ENCODE data around the gene PRAC1. TPM values are rescaled to one million over a fixed set of nuclear protein-coding genes. Genes with fewer than 3 reads are reported as not detected.

Gene PRAC1
- total RNA-seq, 2 experiments from 2014 or later = not detected

DNA sequence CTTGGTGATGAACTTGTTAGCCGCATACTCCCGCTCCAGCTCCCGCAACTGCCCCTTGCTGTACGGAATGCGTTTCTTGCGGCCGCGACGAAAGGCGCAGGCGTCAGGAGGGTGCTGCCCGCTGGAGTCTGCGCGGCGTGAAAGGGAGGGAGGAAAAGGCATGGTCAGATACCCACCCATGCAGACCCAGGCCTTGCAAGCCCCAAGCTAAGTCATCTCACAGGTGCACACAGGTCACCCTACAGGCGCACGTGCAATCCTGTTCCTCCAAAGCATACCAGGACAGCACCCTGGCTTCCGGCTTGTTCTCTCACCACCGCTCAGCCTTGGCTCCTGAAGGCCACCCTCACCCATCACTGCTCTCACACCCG lies 4.6 kb upstream of the PRAC1 start:
- H3K27me3 Mint-ChIP-seq = peaks cover 99% of the 10 kb centered on the region
- peaks cover 21% of the 10 kb centered on the region for H3K4me1 Mint-ChIP-seq
- H3K4me3 Mint-ChIP-seq = no peak overlapping the region
- DNase-seq (no peak), ATAC-seq (ENCODE audit: low read depth) (no peak)
- H3K27ac Mint-ChIP-seq = no peak overlapping the region
- no peaks in the 10 kb centered on the region for H3K36me3 Mint-ChIP-seq
- no peaks in the 10 kb centered on the region for H3K9me3 Mint-ChIP-seq
- POLR2A ChIA-PET = no interaction called here

DNA sequence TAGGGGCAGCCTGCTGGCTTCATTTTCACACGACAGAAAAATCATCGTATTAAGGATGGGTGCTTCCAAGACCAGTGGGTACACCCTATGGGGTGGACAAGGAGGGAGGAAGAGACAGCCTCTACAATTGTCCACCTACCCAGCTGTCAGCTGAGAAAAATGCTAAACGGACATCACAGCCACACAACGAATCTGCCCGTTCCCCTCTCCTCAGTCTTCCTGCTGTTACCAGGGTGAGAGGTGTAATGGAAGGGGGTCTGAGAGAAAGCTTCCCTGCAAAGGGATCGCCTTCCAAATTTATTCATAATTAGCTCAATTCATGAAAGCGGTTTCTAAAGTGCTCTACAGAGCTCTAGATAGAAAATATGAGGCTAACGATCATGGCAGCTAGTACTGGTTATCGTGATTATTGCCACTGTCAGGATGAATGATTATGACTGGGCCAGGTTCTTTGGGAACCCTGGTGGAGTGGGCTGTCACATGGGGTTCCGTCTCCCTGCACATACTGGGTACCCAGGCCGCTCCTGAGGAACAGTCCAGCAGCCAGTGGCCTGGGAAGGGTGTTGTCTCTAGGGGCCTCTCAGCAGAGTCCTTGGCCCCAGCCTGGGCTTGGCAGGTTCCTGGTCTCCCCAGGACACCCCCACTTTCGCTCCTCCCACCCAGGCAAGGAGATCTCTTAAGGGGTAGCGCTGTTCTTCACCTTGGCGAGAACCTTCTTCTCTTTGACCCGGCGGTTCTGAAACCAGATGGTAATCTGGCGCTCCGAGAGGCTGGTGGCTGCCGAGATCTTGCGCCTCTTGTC lies 4.0 kb upstream of the PRAC1 start:
- H3K27me3 Mint-ChIP-seq = peaks cover 98% of the 10 kb centered on the region
- H3K27ac Mint-ChIP-seq = no peak overlapping the region
- H3K4me1 Mint-ChIP-seq = peaks cover 21% of the 10 kb centered on the region
- H3K4me3 Mint-ChIP-seq = no peak overlapping the region
- no peaks in the 10 kb centered on the region for H3K36me3 Mint-ChIP-seq
- DNase-seq (no peak), ATAC-seq (ENCODE audit: low read depth) (no peak)
- POLR2A ChIA-PET = interaction anchor here (0.6 to 1.0 kb wide), 2 partner anchors 18 to 56 kb away, joined by 3 to 4 read pairs; no protein-coding TSS in a partner anchor
- no peaks in the 10 kb centered on the region for H3K9me3 Mint-ChIP-seq

DNA sequence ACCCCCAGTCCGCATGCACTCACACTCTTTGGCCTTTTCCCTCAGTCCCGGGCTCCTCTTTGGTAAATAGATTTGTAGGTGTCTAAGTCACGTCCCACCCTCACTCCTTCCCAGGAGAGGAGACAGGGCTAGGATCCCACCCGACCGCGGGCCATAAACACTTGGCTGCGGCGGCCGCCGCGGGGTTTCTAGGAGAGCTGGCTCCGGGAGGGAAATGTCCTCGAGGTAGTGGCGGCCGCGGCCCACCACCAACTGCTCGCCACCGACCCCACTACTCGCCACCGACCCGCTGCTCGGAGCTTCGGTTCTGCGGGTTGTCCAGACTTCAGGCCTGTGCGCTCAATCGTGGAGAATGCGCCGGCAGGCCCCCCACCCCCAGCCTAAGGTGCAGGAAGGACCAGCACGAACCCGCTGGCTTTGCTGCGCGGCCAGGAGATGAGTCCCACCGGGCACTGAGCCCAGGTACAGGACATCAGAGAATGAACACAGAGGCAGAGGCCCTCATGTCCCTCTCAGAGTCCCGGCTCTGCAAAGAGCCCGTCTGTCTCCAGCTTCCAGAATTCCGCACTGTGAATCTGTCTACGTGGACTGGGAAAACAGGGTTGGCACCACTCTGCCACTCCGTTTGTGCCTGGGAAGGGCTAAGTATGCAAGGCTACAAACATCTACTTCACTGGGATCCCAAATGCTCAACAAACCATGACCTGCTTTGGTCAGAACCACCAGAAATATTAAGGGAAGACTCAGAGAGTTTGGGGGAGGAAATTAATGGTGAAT lies 3.2 kb upstream of the PRAC1 start:
- peaks cover 98% of the 10 kb centered on the region for H3K27me3 Mint-ChIP-seq
- no peak overlapping the region for H3K27ac Mint-ChIP-seq
- H3K4me1 Mint-ChIP-seq = peaks cover 25% of the 10 kb centered on the region
- H3K9me3 Mint-ChIP-seq = no peaks in the 10 kb centered on the region
- no peaks in the 10 kb centered on the region for H3K36me3 Mint-ChIP-seq
- ATAC-seq (ENCODE audit: low read depth) (no peak), DNase-seq (no peak)
- H3K4me3 Mint-ChIP-seq = peak overlapping the region; percentile 21
- POLR2A ChIA-PET = interaction anchor here (0.6 to 1.0 kb wide), 3 partner anchors 18 to 501 kb away, joined by 3 to 6 read pairs (median 4); no protein-coding TSS in a partner anchor

DNA sequence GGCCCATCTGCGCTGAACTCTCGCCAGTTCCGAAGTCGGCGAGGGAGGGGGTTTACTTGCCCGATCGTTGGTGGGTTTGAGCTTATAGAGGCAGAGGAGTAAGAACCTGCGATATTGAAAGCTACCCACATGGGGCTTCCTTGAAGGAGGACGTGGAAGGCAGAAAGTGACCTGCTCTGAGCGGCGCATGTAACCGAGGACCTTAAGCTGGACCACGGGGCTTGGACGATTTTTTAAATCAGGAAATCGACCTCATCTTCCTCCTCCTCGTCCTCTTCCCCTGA lies 2.6 kb upstream of the PRAC1 start:
- no peak overlapping the region for H3K27ac Mint-ChIP-seq
- no peaks in the 10 kb centered on the region for H3K9me3 Mint-ChIP-seq
- POLR2A ChIA-PET = interaction anchor here (0.6 kb wide), 1 partner anchor 501 kb away, joined by 6 read pairs; no protein-coding TSS in a partner anchor
- no peak for ATAC-seq (ENCODE audit: low read depth)
- peak overlapping the region; percentile 21 for H3K4me3 Mint-ChIP-seq
- H3K36me3 Mint-ChIP-seq = no peaks in the 10 kb centered on the region
- peaks cover 98% of the 10 kb centered on the region for H3K27me3 Mint-ChIP-seq
- H3K4me1 Mint-ChIP-seq = peaks cover 27% of the 10 kb centered on the region
- peak; percentile 44 for DNase-seq

DNA sequence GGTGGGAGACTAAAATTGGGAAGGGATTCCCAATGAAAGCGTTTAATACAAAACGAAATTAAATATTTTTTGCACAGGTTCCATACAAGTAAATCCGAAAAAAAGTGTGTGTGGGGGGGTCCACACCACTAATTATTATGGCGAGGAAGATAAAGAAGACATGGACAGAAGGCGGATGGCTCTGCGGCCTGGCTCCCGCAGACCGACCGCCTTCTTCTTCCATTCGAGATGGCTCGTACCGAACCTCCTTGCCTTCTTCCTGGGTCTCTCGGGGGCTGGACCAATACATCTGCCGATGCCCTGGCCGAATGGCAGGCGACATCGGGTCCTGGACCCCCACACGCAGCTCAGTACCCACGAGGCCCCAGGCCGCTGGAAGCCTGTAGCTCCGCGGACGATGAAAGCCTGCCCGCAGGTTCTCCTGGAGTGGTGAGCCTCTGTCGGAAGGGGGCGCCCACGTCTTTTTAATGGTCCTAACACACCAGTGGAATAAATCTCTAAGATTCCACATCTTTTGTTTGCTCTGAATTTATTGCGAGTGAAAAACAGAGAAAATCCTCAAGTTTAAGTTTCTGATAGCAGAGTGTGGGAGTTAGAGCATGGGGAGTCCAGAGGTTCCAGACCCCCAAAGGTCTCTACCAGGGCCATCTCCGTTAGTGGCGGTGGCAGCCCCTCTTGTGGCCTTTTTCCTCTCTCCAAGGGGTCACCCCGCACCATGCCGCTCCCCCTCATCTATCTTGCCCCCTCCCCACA lies 2.1 kb upstream of the PRAC1 start:
- POLR2A ChIA-PET = interaction anchor here (1.0 to 1.2 kb wide), 2 partner anchors 88 to 154 kb away, joined by 4 read pairs; no protein-coding TSS in a partner anchor
- Mint-ChIP-seq H3K4me3 (peak overlapping the region; percentile 60), H3K4me1 (peaks cover 27% of the 10 kb centered on the region), H3K9me3 (no peaks in the 10 kb centered on the region), H3K27me3 (peaks cover 97% of the 10 kb centered on the region), H3K27ac (no peak overlapping the region), H3K36me3 (no peaks in the 10 kb centered on the region)
- DNase-seq (peak; percentile 84), ATAC-seq (ENCODE audit: low read depth) (peak; percentile 65)

DNA sequence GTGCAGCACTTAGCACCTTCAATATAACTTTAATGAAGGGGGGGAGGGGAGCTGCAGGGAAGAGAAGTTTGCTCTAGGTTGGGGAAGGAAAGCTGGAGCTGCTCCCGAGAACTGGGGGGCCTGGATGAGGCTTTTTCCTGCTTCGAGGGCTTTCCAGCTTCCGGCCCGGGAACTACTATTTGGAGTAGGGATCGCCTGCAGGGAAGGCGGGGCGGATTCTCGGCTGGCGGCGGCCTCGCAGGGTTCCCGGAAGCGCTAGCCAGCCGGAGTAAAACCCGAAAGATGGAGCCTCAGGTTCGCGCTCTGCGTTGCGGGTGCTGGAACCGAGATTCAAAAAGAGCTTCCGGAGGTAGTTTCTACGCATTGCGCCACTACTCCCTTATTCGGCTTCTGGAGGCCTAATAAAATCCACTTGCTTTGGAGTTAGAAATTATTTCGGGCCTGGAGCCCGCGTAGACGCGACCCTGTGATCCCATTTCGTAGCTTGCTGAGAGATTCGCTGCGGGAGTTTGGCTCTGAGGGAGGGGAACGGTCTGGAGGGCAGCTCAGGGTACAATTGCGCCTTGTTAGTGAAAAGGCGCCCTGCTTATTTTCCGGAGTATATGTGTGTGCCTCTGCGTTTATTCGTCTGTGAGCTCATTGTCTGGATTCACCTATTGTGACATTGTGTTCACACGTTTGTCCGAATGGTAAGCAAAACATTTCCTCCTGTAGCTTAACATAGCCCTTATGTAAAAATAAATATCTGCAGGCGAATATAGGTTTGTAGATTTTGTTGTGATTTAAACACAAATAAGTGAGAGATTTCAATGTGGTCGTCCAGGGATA lies 1.3 kb upstream of the PRAC1 start:
- peaks cover 29% of the 10 kb centered on the region for H3K4me1 Mint-ChIP-seq
- H3K27me3 Mint-ChIP-seq = peaks cover 98% of the 10 kb centered on the region
- DNase-seq (peak; percentile 48), ATAC-seq (ENCODE audit: low read depth) (no peak)
- POLR2A ChIA-PET = interaction anchor here (0.6 to 1.2 kb wide), 3 partner anchors 87 to 155 kb away, joined by 4 read pairs; no protein-coding TSS in a partner anchor
- H3K36me3 Mint-ChIP-seq = peaks cover 2% of the 10 kb centered on the region
- H3K9me3 Mint-ChIP-seq = no peaks in the 10 kb centered on the region
- peak overlapping the region; percentile 56 for H3K27ac Mint-ChIP-seq
- H3K4me3 Mint-ChIP-seq = peak overlapping the region; percentile 61

DNA sequence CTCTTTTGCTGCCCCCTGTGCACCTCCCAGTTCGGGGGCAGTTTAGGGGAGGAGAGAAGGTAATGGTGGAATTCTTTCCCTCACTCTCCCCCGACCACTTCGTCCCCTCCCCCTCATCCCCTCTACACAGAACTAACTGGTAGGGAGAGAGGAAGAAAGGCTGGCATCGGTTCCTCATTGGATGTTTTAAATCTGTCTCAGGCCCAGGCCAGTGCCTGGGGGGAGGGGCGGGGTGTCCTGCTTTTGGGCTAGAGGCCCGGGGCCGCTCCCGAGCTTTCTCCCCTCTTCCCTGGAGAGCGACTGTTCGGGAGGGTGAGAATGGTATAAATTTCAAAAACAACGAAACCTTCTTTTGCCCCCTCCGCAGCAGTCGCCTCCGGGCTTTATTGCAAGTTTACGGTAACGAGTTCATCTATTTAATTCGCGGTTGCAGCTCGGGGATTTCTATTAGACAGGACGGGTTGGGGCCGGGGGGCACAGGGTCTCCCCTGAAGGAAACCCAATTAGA lies 651 bp upstream of the PRAC1 start, which contains the start of gene PRAC2:
Gene PRAC2, plus strand, starts transcription at position 271 of the 508 bp plus-strand sequence. CDS start 1,226 bp downstream, outside the sequence.
- no peak for DNase-seq
- peaks cover 34% of the 10 kb centered on the region for H3K4me1 Mint-ChIP-seq
- H3K27me3 Mint-ChIP-seq = peaks cover 98% of the 10 kb centered on the region
- H3K9me3 Mint-ChIP-seq = no peaks in the 10 kb centered on the region
- H3K4me3 Mint-ChIP-seq = peak within 1 kb of the TSS; percentile 61
- peak within 1 kb of the TSS; percentile 56 for H3K27ac Mint-ChIP-seq
- peaks cover 2% of the 10 kb centered on the region for H3K36me3 Mint-ChIP-seq
- ATAC-seq (ENCODE audit: low read depth) = no peak
- POLR2A ChIA-PET = interaction anchor here (0.6 to 1.2 kb wide), 3 partner anchors 87 to 156 kb away, joined by 4 read pairs; no protein-coding TSS in a partner anchor

DNA sequence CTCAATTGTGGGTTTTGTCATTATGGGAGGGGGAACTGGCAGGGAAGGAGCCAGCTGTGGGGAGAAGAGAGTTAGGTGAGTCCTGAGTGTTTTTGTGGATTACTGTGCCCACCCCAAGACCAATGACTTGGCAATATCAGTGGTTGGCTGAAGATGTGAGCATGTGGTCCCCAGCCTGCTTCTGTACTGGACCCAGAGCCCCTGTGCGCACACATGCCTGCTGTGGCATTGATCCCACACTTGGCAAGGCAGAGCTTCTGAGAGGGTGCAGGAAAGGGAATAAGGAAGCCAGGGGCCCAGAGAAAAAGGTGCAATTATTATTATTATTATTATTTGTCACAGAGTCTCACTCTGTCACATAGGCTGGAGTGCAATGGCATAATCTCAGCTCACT lies 1.3 kb downstream of the PRAC1 start:
- ATAC-seq (ENCODE audit: low read depth) (no peak), DNase-seq (no peak)
- Mint-ChIP-seq H3K27ac (no peak overlapping the region), H3K4me3 (no peak overlapping the region), H3K4me1 (peaks cover 33% of the 10 kb centered on the region), H3K9me3 (no peaks in the 10 kb centered on the region), H3K36me3 (peaks cover 2% of the 10 kb centered on the region), H3K27me3 (peaks cover 96% of the 10 kb centered on the region)
- POLR2A ChIA-PET = no interaction called here

DNA sequence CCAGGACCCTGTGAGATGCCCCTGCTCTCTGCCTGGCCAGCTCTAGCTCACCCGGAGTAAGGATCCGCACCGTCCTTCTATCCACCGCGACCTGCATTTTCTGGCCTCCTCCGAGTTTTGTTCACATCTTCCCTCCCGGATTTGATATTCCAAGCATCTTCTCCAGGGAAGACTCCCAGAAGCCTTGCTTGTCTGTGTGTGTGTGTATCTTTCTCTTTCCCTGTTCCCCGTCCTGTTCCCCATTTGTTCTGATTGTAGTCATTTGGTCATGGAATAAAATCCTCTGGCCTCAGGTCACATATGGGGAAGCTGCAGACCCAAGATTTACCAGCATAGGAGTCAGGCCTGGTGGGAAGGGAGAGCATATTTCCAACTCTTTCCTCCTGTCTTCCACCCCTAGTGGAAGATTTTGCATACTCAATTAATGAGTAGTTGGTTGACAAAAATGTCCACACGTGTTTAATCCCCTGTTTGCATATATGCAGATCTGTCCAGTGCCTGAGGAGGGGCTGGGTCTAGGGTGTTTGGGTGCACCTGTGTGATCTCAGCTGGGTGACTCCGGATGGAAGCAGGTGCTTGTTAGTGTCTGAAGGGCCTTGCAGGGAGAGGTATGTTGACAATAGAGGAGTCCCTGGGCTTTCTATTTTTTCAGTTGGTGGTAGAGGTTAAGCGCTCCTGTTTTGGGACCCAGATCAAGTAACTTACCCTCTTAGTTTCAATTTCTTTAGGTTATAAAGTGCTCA lies 1.9 kb downstream of the PRAC1 start:
- H3K27me3 Mint-ChIP-seq = peaks cover 94% of the 10 kb centered on the region
- peaks cover 2% of the 10 kb centered on the region for H3K36me3 Mint-ChIP-seq
- H3K4me3 Mint-ChIP-seq = peak overlapping the region; percentile 9
- ATAC-seq (ENCODE audit: low read depth) (no peak), DNase-seq (no peak)
- peak overlapping the region; percentile 47 for H3K27ac Mint-ChIP-seq
- H3K9me3 Mint-ChIP-seq = no peaks in the 10 kb centered on the region
- H3K4me1 Mint-ChIP-seq = peaks cover 33% of the 10 kb centered on the region
- POLR2A ChIA-PET = no interaction called here

DNA sequence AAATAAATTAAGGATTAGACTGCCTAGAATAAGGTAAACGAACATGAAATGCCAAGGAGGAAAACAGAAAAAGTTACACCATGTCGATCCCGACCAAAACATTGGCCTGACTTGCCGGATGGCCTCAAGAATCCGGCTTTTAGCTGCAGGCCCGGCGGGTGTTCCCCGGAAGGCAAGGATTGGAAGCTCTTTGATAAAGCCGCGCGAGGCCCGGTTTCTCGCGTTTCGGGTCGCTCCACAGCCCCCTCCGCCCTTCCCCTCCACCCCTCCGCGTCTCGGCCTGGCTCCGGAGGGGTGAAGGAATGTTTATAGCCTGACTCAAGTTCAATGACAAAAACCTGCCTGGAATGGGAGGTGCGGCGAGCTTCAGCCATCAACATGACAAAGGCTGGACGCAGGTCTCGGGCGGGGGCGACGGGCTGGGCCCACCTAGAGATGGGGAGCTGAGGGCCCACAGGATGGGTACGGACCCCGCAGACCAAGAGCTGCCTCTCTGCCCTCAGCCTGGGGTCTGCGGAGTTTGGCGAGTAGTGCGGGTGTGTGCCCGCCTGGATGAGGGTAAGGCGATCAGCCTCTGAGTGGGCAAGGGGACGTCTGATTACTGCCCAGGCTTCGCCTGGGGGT lies 2.6 kb downstream of the PRAC1 start:
- DNase-seq = peak; percentile 43
- POLR2A ChIA-PET = no interaction called here
- peak overlapping the region; percentile 60 for H3K27ac Mint-ChIP-seq
- H3K4me1 Mint-ChIP-seq = peaks cover 33% of the 10 kb centered on the region
- no peaks in the 10 kb centered on the region for H3K9me3 Mint-ChIP-seq
- peaks cover 2% of the 10 kb centered on the region for H3K36me3 Mint-ChIP-seq
- no peak for ATAC-seq (ENCODE audit: low read depth)
- no peak overlapping the region for H3K4me3 Mint-ChIP-seq
- peaks cover 93% of the 10 kb centered on the region for H3K27me3 Mint-ChIP-seq

DNA sequence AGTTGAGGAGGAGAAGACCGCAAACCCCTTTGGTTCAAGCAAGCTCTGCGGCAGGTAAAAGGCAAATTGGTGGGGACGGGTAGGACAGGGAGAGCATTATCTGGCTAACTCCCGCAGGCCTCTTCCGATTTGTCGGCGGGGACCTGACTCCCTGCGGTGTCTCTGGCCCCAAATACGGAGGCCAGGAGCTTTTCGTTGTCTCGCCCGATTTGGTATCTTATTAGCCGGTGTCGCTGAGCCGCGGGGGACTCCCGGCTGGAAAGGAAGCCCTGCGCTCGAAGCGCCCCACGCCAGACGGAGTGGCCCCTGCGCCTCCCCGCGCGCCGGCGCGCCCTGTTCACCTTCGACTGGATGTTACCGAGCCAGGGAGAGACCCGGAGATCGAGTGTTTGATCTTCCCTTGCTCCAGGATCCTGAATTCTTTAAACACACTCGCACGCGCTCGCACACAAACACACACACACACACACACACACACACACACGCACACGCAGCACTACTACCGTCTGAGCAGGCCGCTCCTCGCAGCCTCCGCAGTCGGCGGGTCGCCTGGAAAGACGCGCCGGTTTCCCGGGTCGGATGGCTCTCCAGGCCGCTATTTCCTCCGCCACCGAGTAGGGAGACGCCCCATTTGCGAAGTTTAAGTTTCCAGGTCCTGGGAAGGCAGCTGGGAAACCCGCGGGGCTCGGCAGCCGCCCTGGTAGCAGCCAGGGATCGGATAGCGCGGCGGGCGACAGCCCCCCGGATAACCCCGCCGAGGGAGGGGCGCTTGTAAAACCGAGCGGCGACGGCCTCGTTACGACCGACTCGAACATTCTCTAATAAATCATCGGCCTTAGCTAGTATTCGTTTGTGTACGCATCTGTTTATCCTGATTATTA lies 3.3 kb downstream of the PRAC1 start:
- peaks cover 27% of the 10 kb centered on the region for H3K4me1 Mint-ChIP-seq
- ATAC-seq (ENCODE audit: low read depth) = peak; percentile 26

More for the DNA sequence above, 3.3 kb downstream of the PRAC1 start:
- Mint-ChIP-seq H3K4me3 (peak overlapping the region; percentile 51), H3K27ac (peak overlapping the region; percentile 60), H3K9me3 (no peaks in the 10 kb centered on the region), H3K36me3 (peaks cover 2% of the 10 kb centered on the region), H3K27me3 (peaks cover 92% of the 10 kb centered on the region)
- POLR2A ChIA-PET = no interaction called here
- DNase-seq = peak; percentile 46

Data from activated naive CD8-positive, alpha-beta T cell treated with anti-CD3 and anti-CD28 coated beads, Interleukin-2, amount 10 ng/mL, durations not matched to agents 7 days and 5 days (primary cell).